ENCODE data around the gene KLF13. TPM values are rescaled to one million over a fixed set of nuclear protein-coding genes. Genes with fewer than 3 reads are reported as not detected.

Gene KLF13
- total RNA-seq, 1 donor: 58.6 TPM

DNA sequence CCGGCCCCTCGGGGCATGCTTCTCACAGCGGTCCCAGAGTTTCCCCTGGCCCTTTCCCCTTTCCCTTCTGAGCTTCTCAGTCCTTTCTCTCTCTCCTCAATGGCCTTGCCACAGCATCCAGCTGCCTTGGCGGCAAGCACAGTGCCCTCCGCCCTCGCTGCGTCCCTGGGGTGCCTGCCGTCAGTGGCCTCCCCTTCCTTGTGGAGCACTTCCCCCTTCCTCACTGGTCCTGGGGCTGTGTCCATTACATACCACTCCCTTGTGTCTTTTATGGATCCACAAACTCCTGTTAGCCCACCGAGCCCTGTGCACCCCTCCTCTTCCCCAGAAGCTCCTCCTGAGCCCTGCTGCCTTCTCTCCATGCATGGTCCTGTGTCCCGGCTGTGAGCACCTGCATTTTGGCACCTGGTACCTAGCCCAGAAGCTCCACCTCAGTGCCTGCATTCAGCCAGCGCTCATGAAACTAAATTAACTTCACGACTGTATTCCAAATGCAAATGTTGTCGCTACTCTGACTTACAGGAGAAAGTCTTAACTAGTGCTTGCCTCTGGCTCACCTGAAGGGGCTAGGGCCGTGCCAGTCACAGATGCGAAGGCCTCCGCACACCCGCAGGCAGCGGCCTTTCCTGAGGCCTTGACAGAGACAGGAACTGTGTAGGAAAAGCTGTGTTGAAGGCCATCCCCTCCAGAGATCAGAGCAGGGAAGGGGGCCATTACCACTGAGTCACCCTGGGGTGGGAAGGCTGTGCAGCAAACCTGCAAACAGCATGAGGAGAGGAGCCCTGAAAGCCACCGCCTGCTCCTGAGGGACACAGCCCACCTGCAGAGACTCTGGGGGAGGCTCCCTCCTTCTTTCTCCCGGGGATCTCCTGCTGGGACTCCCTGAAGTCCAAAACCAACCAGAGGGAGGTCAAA, 19.1 kb upstream of the KLF13 start:
- H2AFZ ChIP-seq (ENCODE audit: low read length): no peak overlapping the region
- H3K79me2 ChIP-seq (ENCODE audit: insufficient read depth, low read length): no peaks in the 10 kb centered on the region
- peaks cover 8% of the 10 kb centered on the region for H3K27me3 ChIP-seq (ENCODE audit: insufficient read depth, low read length)
- H4K20me1 ChIP-seq (ENCODE audit: insufficient read depth, low read length): no peaks in the 10 kb centered on the region
- no peaks in the 10 kb centered on the region for H3K36me3 ChIP-seq (ENCODE audit: insufficient read depth, low read length)
- no peak overlapping the region for H3K4me3 ChIP-seq (ENCODE audit: insufficient read depth, low read length)
- H3K27ac ChIP-seq (ENCODE audit: low read depth, low read length): no peak overlapping the region
- DNase-seq (ENCODE audit: insufficient read length, low spot score, missing footprints): peak; percentile 62
- H3K9me3 ChIP-seq (ENCODE audit: low read depth, low read length): no peaks in the 10 kb centered on the region
- H3K4me2 ChIP-seq (ENCODE audit: insufficient read depth, low read length): no peak overlapping the region
- TF ChIP-seq, protein P1, sequence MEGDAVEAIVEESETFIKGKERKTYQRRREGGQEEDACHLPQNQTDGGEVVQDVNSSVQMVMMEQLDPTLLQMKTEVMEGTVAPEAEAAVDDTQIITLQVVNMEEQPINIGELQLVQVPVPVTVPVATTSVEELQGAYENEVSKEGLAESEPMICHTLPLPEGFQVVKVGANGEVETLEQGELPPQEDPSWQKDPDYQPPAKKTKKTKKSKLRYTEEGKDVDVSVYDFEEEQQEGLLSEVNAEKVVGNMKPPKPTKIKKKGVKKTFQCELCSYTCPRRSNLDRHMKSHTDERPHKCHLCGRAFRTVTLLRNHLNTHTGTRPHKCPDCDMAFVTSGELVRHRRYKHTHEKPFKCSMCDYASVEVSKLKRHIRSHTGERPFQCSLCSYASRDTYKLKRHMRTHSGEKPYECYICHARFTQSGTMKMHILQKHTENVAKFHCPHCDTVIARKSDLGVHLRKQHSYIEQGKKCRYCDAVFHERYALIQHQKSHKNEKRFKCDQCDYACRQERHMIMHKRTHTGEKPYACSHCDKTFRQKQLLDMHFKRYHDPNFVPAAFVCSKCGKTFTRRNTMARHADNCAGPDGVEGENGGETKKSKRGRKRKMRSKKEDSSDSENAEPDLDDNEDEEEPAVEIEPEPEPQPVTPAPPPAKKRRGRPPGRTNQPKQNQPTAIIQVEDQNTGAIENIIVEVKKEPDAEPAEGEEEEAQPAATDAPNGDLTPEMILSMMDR (IDR thresholded peaks at IDR 0.05; ENCODE audit: extremely low read depth, low read depth, low read length): no peak
- no peaks in the 10 kb centered on the region for H3K4me1 ChIP-seq (ENCODE audit: insufficient read depth, low read length)

DNA sequence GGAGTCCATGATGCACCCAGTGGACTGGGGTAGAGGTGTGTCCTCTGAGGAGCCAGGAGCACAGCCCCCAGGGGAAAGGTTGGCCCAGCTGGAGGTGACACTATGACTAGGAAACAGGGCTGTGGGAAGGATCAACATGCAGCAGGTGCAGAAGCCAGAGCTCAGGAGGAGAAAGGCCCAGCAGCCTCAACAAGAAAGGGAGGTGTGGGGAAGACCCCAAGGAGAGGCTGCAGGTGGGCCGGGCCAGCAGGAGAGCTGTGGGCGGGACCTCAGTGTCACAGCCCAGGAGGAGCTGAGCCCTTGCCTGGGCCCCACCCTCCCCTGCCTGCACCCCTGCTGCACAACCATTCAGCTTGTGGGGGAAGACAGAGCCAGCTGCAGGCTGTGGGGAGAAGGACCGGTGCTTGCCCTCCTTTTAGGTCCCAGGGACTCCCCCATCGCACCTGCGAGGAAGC, 18.4 kb upstream of the KLF13 start:
- peak; percentile 37 for DNase-seq (ENCODE audit: insufficient read length, low spot score, missing footprints)
- no peak overlapping the region for H3K4me3 ChIP-seq (ENCODE audit: insufficient read depth, low read length)
- peaks cover 8% of the 10 kb centered on the region for H3K27me3 ChIP-seq (ENCODE audit: insufficient read depth, low read length)
- H3K27ac ChIP-seq (ENCODE audit: low read depth, low read length): no peak overlapping the region
- H3K4me2 ChIP-seq (ENCODE audit: insufficient read depth, low read length): no peak overlapping the region
- peaks cover 2% of the 10 kb centered on the region for H3K9me3 ChIP-seq (ENCODE audit: low read depth, low read length)
- TF ChIP-seq, protein P1 (IDR thresholded peaks at IDR 0.05; ENCODE audit: extremely low read depth, low read depth, low read length): no peak
- no peaks in the 10 kb centered on the region for H3K4me1 ChIP-seq (ENCODE audit: insufficient read depth, low read length)
- H3K79me2 ChIP-seq (ENCODE audit: insufficient read depth, low read length): no peaks in the 10 kb centered on the region
- no peaks in the 10 kb centered on the region for H4K20me1 ChIP-seq (ENCODE audit: insufficient read depth, low read length)
- no peaks in the 10 kb centered on the region for H3K36me3 ChIP-seq (ENCODE audit: insufficient read depth, low read length)
- H2AFZ ChIP-seq (ENCODE audit: low read length): no peak overlapping the region

DNA sequence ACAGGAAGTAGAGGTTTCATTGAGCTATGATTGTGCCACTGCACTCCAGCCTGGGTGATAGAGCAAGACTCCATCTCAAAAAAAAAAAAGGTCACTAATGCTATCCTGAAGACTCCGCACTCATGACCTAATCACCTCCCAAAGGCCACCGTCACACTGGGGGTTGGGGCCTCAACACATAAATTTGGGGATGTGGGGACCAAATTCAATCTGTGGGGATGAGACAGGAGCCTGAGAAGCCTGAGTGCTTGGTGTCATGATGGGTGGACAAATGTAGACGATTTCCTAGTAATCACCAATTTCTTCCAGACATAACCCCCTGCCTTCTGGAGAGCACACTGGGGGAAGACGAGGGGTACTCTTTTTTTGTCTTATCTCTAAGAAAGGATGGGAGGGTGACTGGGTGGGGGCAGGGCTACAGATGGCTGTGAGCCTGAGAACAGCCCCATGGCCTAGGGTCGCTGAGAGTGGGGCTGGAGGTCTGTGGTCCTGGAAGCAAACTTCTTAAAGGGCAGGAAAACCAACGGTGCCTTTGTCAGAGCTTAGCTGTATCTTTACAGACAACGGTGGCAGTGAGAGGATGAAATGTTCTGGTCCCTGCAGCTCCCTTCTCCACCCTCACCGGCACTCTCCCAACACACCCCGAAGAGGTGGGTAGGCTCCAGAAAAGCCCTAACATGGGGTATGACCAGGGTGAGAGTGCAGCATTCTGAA, 16.6 kb upstream of the KLF13 start:
- Histone ChIP-seq H3K36me3 (ENCODE audit: insufficient read depth, low read length) (no peaks in the 10 kb centered on the region), H3K27me3 (ENCODE audit: insufficient read depth, low read length) (peaks cover 8% of the 10 kb centered on the region), H3K79me2 (ENCODE audit: insufficient read depth, low read length) (no peaks in the 10 kb centered on the region), H3K4me1 (ENCODE audit: insufficient read depth, low read length) (no peaks in the 10 kb centered on the region), H3K4me3 (ENCODE audit: insufficient read depth, low read length) (no peak overlapping the region), H3K27ac (ENCODE audit: low read depth, low read length) (no peak overlapping the region), H4K20me1 (ENCODE audit: insufficient read depth, low read length) (no peaks in the 10 kb centered on the region), H3K4me2 (ENCODE audit: insufficient read depth, low read length) (no peak overlapping the region), H2AFZ (ENCODE audit: low read length) (no peak overlapping the region), H3K9me3 (ENCODE audit: low read depth, low read length) (peaks cover 6% of the 10 kb centered on the region)
- peak; percentile 23 for DNase-seq (ENCODE audit: insufficient read length, low spot score, missing footprints)
- TF ChIP-seq, protein P1 (IDR thresholded peaks at IDR 0.05; ENCODE audit: extremely low read depth, low read depth, low read length): no peak

Measured in osteoblast (primary cell).